ENCODE results near the gene CCDC158. TPM values are rescaled to one million over a fixed set of nuclear protein-coding genes. Genes with fewer than 3 reads are reported as not detected.
A peak's percentile ranks its signal among the peaks of the same experiment; 100 is the strongest.
"Not testable (repeated sequence)": the region's sequence is repeated elsewhere in the genome, so short reads cannot be mapped to it uniquely, and the experiment has no call there.

Gene CCDC158
- total RNA-seq, 2 experiments from 2014 or later, result not detected

GRCh38 chr4:76282941-76283689, 137.8 kb downstream of the CCDC158 start:
- Mint-ChIP-seq H3K36me3 (ENCODE audit: low read depth) (no peaks in the 10 kb centered on the region), H3K9me3 (peaks cover 7% of the 10 kb centered on the region), H3K27ac (no peak overlapping the region), H3K4me3 (no peak overlapping the region), H3K27me3 (ENCODE audit: low read depth) (no peaks in the 10 kb centered on the region), H3K4me1 (ENCODE audit: low read depth) (no peaks in the 10 kb centered on the region)
- no peak for DNase-seq
- CTCF ChIA-PET, result no interaction called here
- intact Hi-C loops (cut with micrococcal nuclease), result no loop called here

- H3K4me3 Mint-ChIP-seq; DNase-seq; H3K4me1 Mint-ChIP-seq (ENCODE audit: low read depth); H3K27me3 Mint-ChIP-seq (ENCODE audit: low read depth); H3K27ac Mint-ChIP-seq; H3K9me3 Mint-ChIP-seq; H3K36me3 Mint-ChIP-seq (ENCODE audit: low read depth); intact Hi-C loops (cut with micrococcal nuclease): not testable (repeated sequence)
- CTCF ChIA-PET, result interaction anchor here (1.0 to 1.4 kb wide), 5 partner anchors 25 to 223 kb away, joined by 3 to 4 read pairs (median 3); partner anchors contain the start of gene STBD1
Observed at GRCh38 chr4:76281594-76281993, 139.3 kb downstream of the CCDC158 start.

- no peak overlapping the region for H3K27ac Mint-ChIP-seq
- H3K9me3 Mint-ChIP-seq, result peaks cover under 1% of the 10 kb centered on the region
- peaks cover 5% of the 10 kb centered on the region for H3K27me3 Mint-ChIP-seq (ENCODE audit: low read depth)
- intact Hi-C loops (cut with micrococcal nuclease), result no loop called here
- no peaks in the 10 kb centered on the region for H3K36me3 Mint-ChIP-seq (ENCODE audit: low read depth)
- no peaks in the 10 kb centered on the region for H3K4me1 Mint-ChIP-seq (ENCODE audit: low read depth)
- no peak for DNase-seq
- H3K4me3 Mint-ChIP-seq, result no peak overlapping the region
- CTCF ChIA-PET, result interaction anchor here (0.6 to 1.4 kb wide), 7 partner anchors 24 to 224 kb away, joined by 3 to 4 read pairs (median 3); partner anchors contain the start of gene STBD1
Observed at GRCh38 chr4:76280488-76281441, 140.2 kb downstream of the CCDC158 start.

- Mint-ChIP-seq H3K27me3 (ENCODE audit: low read depth) (peaks cover 5% of the 10 kb centered on the region), H3K27ac (no peak overlapping the region), H3K9me3 (no peaks in the 10 kb centered on the region), H3K4me1 (ENCODE audit: low read depth) (no peaks in the 10 kb centered on the region), H3K4me3 (no peak overlapping the region), H3K36me3 (ENCODE audit: low read depth) (no peaks in the 10 kb centered on the region)
- peak; percentile 24 for DNase-seq
- CTCF ChIA-PET, result interaction anchor here (0.6 to 2.4 kb wide), 4 partner anchors 98 to 221 kb away, joined by 3 to 9 read pairs (median 7); no protein-coding TSS in a partner anchor
- intact Hi-C loops (cut with micrococcal nuclease), result loop anchor here (1.0 to 2.0 kb wide), 2 partner anchors 99 to 225 kb away; no protein-coding TSS in a partner anchor
Observed at GRCh38 chr4:76279462-76279861, 141.5 kb downstream of the CCDC158 start.

GRCh38 chr4:76278583-76278982, 142.4 kb downstream of the CCDC158 start:
- CTCF ChIA-PET, result interaction anchor here (1.0 to 2.4 kb wide), 5 partner anchors 18 to 152 kb away, joined by 4 to 9 read pairs (median 6); partner anchors contain the start of gene FAM47E
- Mint-ChIP-seq H3K27me3 (ENCODE audit: low read depth) (peaks cover 5% of the 10 kb centered on the region), H3K9me3 (no peaks in the 10 kb centered on the region), H3K36me3 (ENCODE audit: low read depth) (no peaks in the 10 kb centered on the region), H3K4me1 (ENCODE audit: low read depth) (no peaks in the 10 kb centered on the region), H3K27ac (no peak overlapping the region), H3K4me3 (no peak overlapping the region)
- no peak for DNase-seq
- intact Hi-C loops (cut with micrococcal nuclease), result loop anchor here (2.0 kb wide), 1 partner anchor 226 kb away; no protein-coding TSS in a partner anchor

- intact Hi-C loops (cut with micrococcal nuclease), result loop anchor here (2.0 kb wide), 1 partner anchor 227 kb away; no protein-coding TSS in a partner anchor
- CTCF ChIA-PET, result interaction anchor here (0.6 to 2.4 kb wide), 5 partner anchors 17 to 202 kb away, joined by 4 to 9 read pairs (median 5); partner anchors contain the start of gene FAM47E
- Mint-ChIP-seq H3K36me3 (ENCODE audit: low read depth) (no peaks in the 10 kb centered on the region), H3K27ac (no peak overlapping the region), H3K9me3 (no peaks in the 10 kb centered on the region), H3K4me1 (ENCODE audit: low read depth) (no peaks in the 10 kb centered on the region), H3K4me3 (no peak overlapping the region), H3K27me3 (ENCODE audit: low read depth) (peaks cover 5% of the 10 kb centered on the region)
- DNase-seq, result no peak
Observed at GRCh38 chr4:76277667-76278066, 143.3 kb downstream of the CCDC158 start.

GRCh38 chr4:76276813-76277212, 144.1 kb downstream of the CCDC158 start:
- CTCF ChIA-PET, result interaction anchor here (0.7 to 2.4 kb wide), 2 partner anchors 97 to 100 kb away, joined by 4 to 9 read pairs; no protein-coding TSS in a partner anchor
- H3K4me3 Mint-ChIP-seq, result no peak overlapping the region
- H3K4me1 Mint-ChIP-seq (ENCODE audit: low read depth), result no peaks in the 10 kb centered on the region
- no peak for DNase-seq
- no peaks in the 10 kb centered on the region for H3K36me3 Mint-ChIP-seq (ENCODE audit: low read depth)
- peaks cover 5% of the 10 kb centered on the region for H3K27me3 Mint-ChIP-seq (ENCODE audit: low read depth)
- no peak overlapping the region for H3K27ac Mint-ChIP-seq
- intact Hi-C loops (cut with micrococcal nuclease), result no loop called here
- no peaks in the 10 kb centered on the region for H3K9me3 Mint-ChIP-seq

GRCh38 chr4:76275486-76276124, 145.3 kb downstream of the CCDC158 start:
- Mint-ChIP-seq H3K9me3 (no peaks in the 10 kb centered on the region), H3K4me1 (ENCODE audit: low read depth) (no peaks in the 10 kb centered on the region), H3K36me3 (ENCODE audit: low read depth) (no peaks in the 10 kb centered on the region), H3K4me3 (no peak overlapping the region), H3K27ac (no peak overlapping the region), H3K27me3 (ENCODE audit: low read depth) (peaks cover 7% of the 10 kb centered on the region)
- intact Hi-C loops (cut with micrococcal nuclease), result no loop called here
- DNase-seq, result no peak
- CTCF ChIA-PET, result interaction anchor here (0.6 kb wide), 1 partner anchor 209 kb away, joined by 3 read pairs; no protein-coding TSS in a partner anchor

GRCh38 chr4:76272999-76273398, 147.9 kb downstream of the CCDC158 start:
- CTCF ChIA-PET, result no interaction called here
- Mint-ChIP-seq H3K4me3 (no peak overlapping the region), H3K4me1 (ENCODE audit: low read depth) (no peaks in the 10 kb centered on the region), H3K27me3 (ENCODE audit: low read depth) (peaks cover 7% of the 10 kb centered on the region), H3K9me3 (no peaks in the 10 kb centered on the region), H3K27ac (no peak overlapping the region), H3K36me3 (ENCODE audit: low read depth) (no peaks in the 10 kb centered on the region)
- intact Hi-C loops (cut with micrococcal nuclease), result no loop called here
- no peak for DNase-seq

GRCh38 chr4:76272582-76272981, 148.4 kb downstream of the CCDC158 start:
- intact Hi-C loops (cut with micrococcal nuclease), result no loop called here
- Mint-ChIP-seq H3K36me3 (ENCODE audit: low read depth) (no peaks in the 10 kb centered on the region), H3K9me3 (no peaks in the 10 kb centered on the region), H3K4me1 (ENCODE audit: low read depth) (no peaks in the 10 kb centered on the region), H3K27me3 (ENCODE audit: low read depth) (peaks cover 7% of the 10 kb centered on the region), H3K4me3 (no peak overlapping the region), H3K27ac (no peak overlapping the region)
- DNase-seq, result no peak
- CTCF ChIA-PET, result no interaction called here

GRCh38 chr4:76272073-76272472, 148.9 kb downstream of the CCDC158 start:
- DNase-seq, result no peak
- Mint-ChIP-seq H3K27ac (no peak overlapping the region), H3K27me3 (ENCODE audit: low read depth) (peaks cover 7% of the 10 kb centered on the region), H3K36me3 (ENCODE audit: low read depth) (no peaks in the 10 kb centered on the region), H3K4me3 (no peak overlapping the region), H3K9me3 (no peaks in the 10 kb centered on the region), H3K4me1 (ENCODE audit: low read depth) (no peaks in the 10 kb centered on the region)
- intact Hi-C loops (cut with micrococcal nuclease), result no loop called here
- CTCF ChIA-PET, result interaction anchor here (1.1 kb wide), 1 partner anchor 105 kb away, joined by 3 read pairs; no protein-coding TSS in a partner anchor

All from activated naive CD4-positive, alpha-beta T cell treated with anti-CD3 and anti-CD28 coated beads for 36 hours (primary cell).